HG03039 (cell line): Measurements from ENCODE around the gene RAB11FIP3.
"Not testable (repeated sequence)": the region's sequence is repeated elsewhere in the genome, so short reads cannot be mapped to it uniquely, and the experiment has no call there.

Experiments used
- ATAC-seq: cut with Tn5 transposase; IDR thresholded peaks from one replicate; pipeline ENCODE4 v1.9.1; 2021; ENCODE audit warnings: mild to moderate bottlenecking, moderate library complexity; ENCODE audit not compliant: unreplicated experiment

Gene RAB11FIP3

GRCh38 chr16:392450-393030, 32.9 kb upstream of the RAB11FIP3 start:
- ATAC-seq: no peak

- ATAC-seq: no peak
These were observed 29.2 kb upstream of the RAB11FIP3 start for GRCh38 chr16:396199-396598.

GRCh38 chr16:396605-397004, 28.8 kb upstream of the RAB11FIP3 start:
- no peak for ATAC-seq

- no peak for ATAC-seq
These were observed 28.3 kb upstream of the RAB11FIP3 start, which contains the start of gene NME4 for GRCh38 chr16:397135-397661. NME4 (plus strand) TSS chr16:397199; CDS start chr16:397223, 24 bp downstream.

- no peak for ATAC-seq
These were observed 27.6 kb upstream of the RAB11FIP3 start for GRCh38 chr16:397736-398332.

- no peak for ATAC-seq
These were observed 26.7 kb upstream of the RAB11FIP3 start for GRCh38 chr16:398561-399339.

- no peak for ATAC-seq
These were observed 26.0 kb upstream of the RAB11FIP3 start for GRCh38 chr16:399340-400019.

GRCh38 chr16:400061-400591, 25.3 kb upstream of the RAB11FIP3 start:
- no peak for ATAC-seq

- ATAC-seq: peak; percentile 57
These were observed 23.7 kb upstream of the RAB11FIP3 start, which contains the start of gene DECR2 for GRCh38 chr16:401468-402348. DECR2 (plus strand) TSS chr16:401885; CDS start chr16:401964, 79 bp downstream.

- no peak for ATAC-seq
These were observed 20.4 kb upstream of the RAB11FIP3 start for GRCh38 chr16:404971-405486.

GRCh38 chr16:405548-406506, 19.6 kb upstream of the RAB11FIP3 start:
- ATAC-seq: no peak

- ATAC-seq: no peak
These were observed 18.2 kb upstream of the RAB11FIP3 start for GRCh38 chr16:407253-407652.

GRCh38 chr16:410516-411178, 14.8 kb upstream of the RAB11FIP3 start:
- ATAC-seq: no peak

GRCh38 chr16:411576-412265, 13.7 kb upstream of the RAB11FIP3 start:
- ATAC-seq: no peak

- no peak for ATAC-seq
These were observed 10.9 kb upstream of the RAB11FIP3 start for GRCh38 chr16:414395-415169.

GRCh38 chr16:415170-415498, 10.3 kb upstream of the RAB11FIP3 start:
- ATAC-seq: not testable (repeated sequence)

- not testable (repeated sequence) for ATAC-seq
These were observed 3.3 kb upstream of the RAB11FIP3 start for GRCh38 chr16:422179-422578.
